GM18502 (cell line): ENCODE data around the gene POU6F2.

ENCODE experiments used
- ATAC-seq: cut with Tn5 transposase; IDR thresholded peaks from one replicate; pipeline ENCODE4 v1.9.1; 2021; ENCODE audit warnings: mild to moderate bottlenecking; ENCODE audit not compliant: unreplicated experiment, poor library complexity

The POU6F2 gene

DNA sequence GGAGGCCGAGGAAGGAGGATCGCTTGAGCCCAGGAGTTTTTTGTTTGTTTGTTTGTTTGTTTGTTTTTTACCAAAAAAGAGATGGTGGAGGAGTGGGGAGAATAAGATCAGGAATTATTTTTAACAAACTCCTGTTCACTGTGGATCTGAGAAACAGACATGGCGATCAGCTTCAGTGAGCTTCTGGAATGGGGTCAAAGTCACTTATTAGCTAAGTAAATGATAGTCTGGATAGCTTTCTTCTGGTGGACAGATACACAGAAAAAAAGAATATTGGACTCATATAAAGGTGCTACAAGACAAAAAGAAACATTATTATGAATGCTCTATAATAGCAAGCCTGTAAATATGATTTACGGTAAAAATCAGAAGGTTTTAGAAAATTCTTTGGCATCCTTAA is 85.1 kb downstream of the POU6F2 start:
- ATAC-seq, result no peak

DNA sequence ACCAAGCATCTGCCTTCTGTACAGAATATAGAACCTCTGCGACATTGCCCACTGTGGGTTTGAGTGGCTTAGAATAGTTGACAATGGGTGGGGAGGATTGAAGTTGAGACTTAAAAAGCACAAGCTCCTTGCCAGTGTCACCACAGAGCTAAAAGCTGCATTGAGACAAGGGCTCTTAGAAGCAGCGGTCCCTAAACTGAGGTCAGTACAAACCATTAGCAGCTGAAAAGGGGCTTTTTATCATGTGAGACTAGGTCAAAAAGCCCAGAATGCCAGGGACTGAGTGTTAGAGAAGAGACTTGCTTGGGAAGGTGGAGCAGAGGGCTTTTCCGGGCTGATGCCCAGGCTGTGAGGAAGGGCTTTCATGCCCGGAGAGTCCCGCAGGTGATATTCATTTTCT is 91.3 kb downstream of the POU6F2 start:
- no peak for ATAC-seq

DNA sequence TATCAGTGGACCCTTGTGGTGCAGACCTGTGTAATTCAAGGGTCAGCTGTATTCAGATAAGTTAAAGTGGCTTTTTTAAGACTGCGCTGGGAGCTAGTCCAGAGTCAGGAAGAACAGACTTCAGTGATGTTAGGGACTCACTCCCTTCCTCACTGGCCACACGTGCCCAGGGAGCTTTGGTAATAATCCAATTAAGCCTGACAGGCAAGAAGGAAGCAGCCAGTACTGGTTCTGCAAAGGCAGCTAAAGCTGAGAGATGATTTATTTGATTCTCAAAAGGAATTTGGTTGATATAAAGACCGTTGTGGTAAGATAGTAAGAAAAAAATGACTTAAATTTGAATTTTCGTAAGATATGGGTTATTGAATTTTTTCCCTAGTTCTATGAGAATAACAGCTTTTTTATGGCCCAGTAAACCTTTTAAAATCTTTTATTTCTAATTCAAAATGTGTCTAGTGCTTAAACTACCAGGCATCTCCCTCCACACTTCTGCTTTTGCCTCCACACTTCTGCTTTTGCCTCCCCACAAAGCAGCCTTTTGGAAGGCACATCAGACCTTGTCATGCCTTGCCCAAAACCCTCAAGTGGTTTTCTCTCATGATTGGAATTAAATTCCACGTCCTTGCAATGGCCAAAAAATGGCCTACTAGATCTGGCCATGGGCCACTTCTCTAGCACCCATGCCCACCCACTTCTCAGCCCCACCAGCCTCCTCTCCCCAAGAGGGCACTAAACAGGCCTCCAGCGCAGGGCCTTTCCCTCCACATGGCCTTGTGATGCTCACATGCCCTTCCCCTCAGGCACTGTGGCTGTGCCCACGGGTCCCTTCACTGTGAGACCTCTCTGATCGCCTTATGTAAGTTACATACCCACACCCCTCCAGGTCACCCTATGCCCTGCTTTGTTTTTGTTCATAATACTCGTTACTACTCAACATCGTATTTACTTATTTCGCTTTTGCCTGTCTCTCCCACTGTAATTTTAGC is 92.5 kb downstream of the POU6F2 start:
- ATAC-seq, result no peak

DNA sequence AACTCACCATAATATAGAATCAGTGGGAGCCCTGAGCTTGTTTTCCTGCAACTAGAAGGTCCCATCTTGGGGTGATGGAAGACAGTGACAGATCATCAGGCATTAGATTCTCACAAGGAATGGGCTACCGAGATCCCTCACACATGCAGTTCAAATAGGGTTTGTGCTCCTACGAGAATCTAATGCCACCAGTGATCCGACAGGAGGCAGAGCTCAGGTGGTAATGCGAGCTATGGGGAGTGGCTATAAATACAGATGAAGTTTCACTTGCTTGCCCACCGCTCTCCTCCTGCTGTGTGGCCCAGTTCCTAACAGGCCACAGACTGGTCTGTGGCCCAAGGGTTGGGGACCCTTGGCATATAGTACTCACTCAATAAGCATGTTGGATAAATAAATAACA is 93.4 kb downstream of the POU6F2 start:
- no peak for ATAC-seq

DNA sequence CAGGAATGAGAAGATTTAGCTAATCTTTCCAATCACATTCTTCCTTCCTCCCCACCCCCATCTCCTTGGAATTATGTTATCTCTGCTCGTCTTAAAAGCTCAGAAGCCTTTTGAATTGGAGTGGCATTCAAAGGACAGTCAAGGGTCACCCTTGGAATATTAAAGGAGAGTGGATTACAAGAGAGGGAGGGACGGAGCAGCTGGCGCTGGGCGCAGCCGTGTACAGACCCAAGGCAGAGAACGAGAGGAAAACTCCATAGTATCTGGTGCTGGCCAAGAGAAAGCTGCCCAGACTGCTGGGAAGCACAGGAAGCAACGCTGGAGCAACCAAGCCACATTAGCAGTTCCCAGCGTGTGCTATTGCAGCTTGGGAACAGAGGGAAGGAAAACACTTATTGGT is 95.7 kb downstream of the POU6F2 start:
- ATAC-seq, result no peak

DNA sequence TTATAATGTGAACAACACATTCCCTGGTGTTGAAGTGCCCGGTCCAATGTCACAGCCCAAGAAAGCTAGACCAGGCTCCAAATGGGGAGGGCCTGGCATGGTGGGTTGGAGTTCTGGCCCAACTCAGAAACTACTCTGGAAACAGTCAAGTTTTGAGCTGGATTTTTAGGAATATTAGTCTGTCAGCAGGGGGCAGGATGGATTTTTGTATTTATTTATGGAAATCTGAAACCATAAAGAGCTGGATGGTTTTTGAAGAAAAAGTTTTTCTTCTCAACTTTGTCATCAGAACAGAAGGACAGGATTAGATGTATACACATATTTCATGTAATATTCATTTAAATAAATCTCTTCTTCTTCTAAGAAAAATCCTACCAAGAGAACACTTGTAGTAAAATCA is 97.5 kb downstream of the POU6F2 start:
- ATAC-seq, result no peak

DNA sequence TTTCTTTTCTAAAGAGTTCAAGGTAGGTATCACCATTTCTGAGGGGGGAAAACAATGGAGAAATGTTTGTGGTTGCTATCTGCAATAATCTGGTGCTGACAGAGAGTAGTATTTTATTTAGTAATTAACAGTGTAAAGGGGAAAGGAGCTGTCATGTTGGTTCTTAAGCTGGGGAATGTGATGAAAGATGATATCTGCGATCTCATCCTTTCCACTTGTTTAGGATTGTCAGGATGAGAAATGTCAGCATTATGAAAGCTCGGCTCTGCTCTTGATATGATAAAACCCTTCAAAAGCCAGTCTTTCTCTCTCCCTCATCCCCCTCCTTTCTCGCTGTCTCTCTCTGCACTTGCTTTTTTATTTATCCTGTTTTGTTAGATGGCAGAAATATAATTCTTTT is 106.1 kb downstream of the POU6F2 start:
- ATAC-seq, result no peak

DNA sequence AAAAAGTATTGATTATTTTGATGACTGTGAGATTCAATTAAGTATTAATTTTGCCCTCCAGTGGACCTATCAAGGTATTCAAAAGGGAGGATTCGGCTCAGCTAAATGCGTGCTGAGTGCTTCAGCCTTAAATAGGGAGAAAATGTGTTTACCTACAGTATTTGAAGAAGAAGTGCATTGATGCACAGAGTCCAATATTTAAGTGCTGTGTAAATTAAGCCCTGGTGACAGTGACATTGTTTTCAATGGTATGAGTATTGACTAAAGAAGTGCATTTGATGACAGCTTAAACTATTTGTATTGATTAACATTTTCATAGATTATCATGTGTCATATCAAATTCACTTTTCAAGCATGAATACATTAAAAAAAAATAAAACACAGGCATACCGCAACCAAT is 106.6 kb downstream of the POU6F2 start:
- ATAC-seq, result no peak

DNA sequence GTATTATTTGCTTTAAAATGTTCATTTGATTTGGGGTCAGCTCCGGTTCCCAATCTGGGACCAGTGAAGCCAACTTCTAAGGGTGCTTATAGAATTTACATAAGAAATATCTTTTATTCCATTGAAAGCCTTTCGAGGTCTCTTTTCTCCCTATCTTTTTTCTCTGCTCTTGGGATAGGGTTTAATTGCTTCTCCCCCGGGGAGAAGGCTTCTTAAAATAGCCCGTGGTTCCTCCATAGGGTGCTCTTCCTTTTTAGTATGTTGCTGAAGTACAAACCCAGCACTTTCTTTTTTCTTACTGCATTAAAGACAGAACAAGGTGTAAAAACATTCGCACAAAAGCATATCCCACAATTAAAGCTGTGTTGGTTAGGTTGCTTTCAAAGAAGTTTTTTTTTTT is 107.5 kb downstream of the POU6F2 start:
- no peak for ATAC-seq

DNA sequence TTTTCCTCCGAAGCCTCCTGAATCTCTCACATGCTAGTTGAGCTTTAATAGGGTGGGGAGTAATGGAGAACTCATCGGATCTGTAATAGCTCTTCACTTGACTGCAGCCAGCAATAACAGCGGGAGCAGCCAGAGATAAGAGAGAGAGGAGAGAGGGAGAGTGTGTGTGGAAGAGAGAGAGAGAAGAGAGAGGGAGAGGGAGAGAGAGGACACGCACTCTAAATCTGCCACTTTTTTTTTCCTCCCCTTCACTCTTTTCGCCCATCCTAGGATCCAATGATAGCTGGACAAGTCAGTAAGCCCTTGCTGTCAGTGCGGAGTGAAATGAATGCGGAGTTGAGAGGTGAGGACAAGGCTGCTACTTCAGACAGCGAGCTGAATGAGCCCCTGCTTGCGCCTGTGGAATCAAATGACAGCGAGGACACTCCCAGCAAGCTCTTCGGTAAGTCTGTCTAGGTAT is 107.9 kb downstream of the POU6F2 start:
- no peak for ATAC-seq

DNA sequence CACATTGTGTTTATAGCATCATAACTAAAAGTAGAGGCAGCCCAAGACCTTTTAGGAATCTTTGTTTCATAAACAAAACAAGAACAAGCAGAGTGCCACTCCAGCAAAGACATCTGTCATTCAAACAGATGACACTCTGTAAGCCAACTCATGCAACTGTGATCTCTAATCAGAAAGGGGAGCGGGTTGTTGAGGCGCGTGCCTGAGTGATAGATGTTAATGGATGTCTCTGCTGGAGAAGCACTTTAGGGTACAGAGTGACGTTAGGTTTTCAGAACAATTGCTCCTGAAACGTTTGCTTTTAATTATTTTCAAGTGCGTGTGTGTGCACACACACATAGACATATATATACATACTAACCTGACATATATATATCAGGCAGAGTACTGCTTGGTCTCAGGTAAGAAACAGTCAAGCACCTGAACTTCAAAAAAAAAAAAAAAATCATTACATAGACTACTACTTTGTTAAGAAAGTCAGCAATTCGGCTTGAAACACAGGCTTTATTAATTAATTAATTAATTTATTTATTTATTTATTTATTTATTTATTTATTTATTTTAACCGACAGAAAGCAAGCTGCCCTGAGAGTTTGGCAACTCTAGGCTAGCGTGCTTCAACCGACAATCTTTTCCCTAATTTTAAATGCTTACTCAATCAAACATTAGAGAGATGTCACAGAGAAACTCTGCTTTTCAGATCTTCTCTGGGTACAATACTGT is 109.1 kb downstream of the POU6F2 start:
- no peak for ATAC-seq

DNA sequence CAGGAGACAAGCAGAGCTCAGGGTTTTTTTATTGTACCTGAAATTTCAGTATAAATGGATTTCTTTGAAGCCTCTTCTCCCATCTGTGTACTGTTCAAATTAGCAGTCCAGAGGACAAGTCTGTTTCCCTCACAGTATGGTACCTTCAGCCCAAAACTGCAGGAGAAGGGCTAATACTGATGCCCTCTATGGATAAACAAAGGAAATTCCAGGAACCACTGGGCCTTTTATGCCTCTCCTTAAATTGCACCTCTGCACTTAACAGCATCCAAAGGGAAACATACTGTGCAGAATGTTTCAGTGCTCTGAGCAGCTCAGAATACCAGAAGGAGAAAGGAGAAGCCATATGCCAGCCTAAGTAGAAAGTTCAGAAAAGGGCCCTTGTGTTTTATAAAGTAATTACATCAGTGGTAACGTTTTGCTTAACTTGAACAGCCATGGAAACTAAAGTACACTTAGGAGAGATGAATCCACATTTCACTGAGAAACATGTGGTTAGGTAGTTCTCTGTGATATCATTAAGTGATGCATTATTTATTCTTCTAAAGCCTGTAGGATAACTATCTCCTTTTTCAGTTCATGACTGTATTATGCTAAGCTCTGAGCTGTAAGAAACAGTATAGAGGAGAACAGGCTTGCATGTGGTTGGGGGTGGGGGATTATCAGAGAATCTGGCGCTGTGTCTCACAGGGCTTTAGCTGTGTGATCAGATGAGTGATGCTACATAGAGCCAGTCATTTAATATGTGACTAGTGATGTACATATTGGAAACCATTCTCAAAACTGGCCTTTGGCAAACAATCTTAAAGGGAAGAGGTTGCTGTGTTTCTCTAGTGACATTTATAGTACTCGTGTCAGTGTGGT is 111.3 kb downstream of the POU6F2 start:
- no peak for ATAC-seq

DNA sequence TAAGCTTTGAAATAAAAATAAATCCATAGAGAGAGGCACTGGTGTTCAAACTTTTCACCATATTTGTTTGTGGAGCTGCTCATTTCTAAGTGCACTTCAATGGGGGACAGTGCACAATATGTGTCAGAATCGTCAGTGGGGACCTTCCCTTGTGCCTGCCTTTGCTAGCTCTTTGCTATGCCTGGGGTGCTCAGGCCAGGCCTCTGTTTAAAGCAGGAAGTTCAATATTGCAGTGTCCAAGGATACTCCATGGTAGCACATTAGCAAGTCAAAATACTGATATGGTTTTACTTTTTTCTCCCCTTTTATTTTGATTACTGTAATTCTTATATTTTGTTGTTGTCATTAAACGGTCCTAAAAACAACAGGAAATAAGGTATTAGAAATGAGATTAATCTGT is 113.4 kb downstream of the POU6F2 start:
- no peak for ATAC-seq

DNA sequence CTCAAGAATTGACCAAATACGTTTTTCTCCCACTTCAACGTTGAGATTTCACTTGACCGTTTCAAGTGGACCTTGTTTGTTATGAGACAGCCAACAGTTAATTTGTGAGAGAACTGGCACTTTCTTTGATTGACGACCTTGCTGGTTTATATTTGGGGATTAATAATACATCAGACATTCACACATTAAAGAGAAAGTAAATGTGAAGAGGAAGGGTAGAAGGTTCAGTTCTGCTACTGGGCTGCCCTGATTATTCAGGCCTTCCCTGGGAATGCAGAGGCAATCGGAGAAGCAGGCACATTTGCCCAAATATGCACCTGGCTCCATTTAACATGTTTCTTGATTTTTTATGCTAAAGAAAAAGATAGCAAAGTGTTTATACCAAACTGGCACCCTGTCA is 114.1 kb downstream of the POU6F2 start:
- no peak for ATAC-seq

DNA sequence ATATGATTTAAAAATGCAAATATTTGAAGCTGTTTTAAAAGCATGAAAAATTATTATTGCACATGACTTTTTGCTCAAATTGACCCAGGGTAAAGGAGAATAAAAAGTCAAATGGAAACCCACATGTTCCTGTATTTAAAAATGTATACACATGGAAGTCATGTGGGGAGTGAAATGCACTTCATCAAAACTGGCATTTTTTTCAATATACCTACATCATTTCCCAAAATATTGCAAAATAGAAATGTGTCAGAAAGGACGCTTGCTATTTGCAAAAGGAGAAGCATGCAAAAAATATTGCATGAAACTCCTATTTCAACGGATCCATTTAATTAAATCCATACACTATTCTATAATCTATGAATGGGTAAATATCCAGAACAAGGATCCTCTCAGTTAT is 117.0 kb downstream of the POU6F2 start:
- ATAC-seq, result no peak

DNA sequence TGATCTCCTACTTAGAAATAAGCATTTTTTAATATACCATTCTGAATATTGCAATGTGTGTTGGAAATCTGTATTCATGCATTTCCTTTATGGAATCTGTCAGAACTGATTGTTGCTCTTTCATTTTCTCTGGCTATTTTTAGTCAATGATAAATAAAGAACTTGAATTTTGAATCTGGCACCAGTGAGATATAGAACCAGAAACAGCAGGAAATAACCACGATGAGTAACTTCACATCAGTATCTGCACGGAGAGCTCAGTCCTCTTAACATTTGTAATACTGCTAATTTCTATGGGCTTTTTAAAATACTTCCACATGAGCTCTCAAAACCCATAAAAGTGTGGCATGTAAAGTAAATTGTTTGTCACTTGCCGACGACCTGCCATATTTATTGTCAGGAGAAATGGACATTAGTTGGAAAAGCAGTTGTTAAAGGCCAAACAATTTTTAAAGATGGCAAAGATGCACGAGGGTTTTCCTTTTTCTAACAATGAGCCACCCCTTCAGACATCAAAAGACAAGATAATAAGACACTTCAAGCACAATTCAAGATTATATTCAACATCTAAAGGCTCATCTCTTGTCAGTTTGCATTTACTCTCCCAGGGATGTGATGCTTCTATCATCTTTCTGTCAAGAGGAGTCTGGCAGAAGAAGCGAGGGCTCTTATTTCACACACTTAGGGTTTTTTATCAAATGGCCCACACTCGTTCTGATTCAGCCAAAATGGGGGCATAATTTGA is 118.3 kb downstream of the POU6F2 start:
- no peak for ATAC-seq

DNA sequence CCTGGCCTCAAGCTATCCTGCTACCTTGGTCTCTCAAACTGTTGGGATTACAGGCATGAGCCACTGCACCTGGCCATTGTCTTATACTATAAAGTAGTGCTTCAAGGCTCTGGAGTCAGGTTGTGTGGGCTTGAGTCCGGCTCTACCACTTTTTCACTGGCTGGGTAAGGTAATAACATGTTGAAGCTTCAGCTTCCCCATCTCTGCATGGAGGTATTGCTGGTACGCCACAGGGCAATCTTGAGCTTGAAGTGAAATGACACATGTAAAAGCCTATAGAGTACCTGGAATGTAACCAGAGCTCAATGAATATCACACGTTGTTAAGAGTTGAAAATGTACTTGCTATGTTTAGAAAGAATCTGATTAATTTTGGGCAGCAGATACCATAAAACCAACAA is 120.8 kb downstream of the POU6F2 start:
- no peak for ATAC-seq

DNA sequence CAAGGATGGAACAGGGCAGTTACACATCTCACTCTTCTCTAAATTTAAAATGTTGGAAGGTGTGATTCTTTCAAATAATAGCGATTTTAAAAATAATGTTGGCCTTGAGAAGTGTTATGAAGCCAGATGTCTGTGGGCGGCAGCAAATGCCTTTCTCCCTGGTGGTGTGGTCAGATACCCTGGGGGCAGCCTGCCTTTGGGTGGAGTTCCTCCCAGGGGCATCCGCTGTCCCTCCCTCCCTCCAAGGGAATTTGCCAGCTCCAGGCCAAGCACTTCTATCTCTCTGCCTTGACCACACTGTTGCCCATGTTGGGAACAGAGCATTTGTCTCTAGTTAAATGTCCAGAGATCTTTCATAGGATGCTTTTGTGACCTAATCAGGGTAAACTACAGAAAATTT is 121.4 kb downstream of the POU6F2 start:
- no peak for ATAC-seq

DNA sequence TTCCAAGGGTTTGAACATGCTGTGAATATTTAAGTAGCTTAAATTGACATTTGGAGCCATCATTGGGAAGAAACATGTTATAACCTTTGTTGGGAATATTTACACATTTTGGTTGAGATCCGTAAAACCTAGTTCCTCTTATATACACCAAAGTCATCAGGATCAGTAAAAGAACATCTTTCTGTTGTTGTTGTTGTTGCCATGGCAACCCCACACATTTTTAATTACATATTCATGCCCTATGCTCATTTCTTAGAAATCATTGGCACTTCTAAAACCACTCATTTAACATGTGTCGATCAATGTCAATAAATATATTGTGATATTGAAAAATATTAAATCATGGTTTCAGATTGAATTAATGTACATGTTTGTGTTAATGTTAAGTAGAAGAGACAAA is 122.6 kb downstream of the POU6F2 start:
- ATAC-seq, result no peak

DNA sequence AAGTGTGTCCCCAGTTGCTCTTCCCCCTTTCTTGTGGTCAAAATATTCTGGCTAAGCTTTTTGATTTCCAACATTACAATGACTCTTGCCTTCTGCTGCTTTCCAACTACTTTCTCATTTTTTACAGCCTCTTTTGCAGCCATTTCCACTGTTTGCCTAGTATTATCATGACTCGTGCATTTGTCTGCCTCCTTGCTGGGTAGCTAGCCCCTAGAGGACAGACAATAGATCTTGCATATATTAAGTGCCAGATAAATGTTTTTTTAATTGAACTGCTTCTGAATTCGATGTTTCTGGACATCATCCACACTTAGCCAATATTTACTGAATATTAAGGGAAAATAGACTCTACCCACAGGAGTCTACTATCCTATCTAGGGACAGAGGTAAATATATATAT is 124.5 kb downstream of the POU6F2 start:
- ATAC-seq, result no peak
